Transverse colon (tissue), 4 donors: ENCODE data around the gene SPON2. TPM values are rescaled to one million over a fixed set of nuclear protein-coding genes. Genes with fewer than 3 reads are reported as not detected.

Source experiments
- DNase-seq: peaks from one replicate; pipeline ENCODE4 v3.0.0-alpha.2; 2019
- H3K27ac ChIP-seq, 4 donors: fragments of 200-600 bp; sonication (generic); 2 replicates each; pipeline ENCODE4 v1.5.1; 2016 to 2018; ENCODE audit warnings: inconsistent platforms in 4 of 4
- H3K27me3 ChIP-seq: fragments of 200-600 bp; sonication (generic); 2 replicates; pipeline ENCODE4 v1.5.1; 2017; ENCODE audit warnings: inconsistent platforms
- H3K36me3 ChIP-seq, 4 donors: fragments of 200-600 bp; sonication (generic); 2 replicates each; pipeline ENCODE4 v1.5.1; 2017 to 2019; ENCODE audit warnings: inconsistent platforms in 4 of 4
- H3K4me1 ChIP-seq, 4 donors: fragments of 200-600 bp; sonication (generic); 2 replicates each; pipeline ENCODE4 v1.5.1; 2017 to 2020; ENCODE audit warnings: inconsistent platforms in 4 of 4
- H3K4me3 ChIP-seq, 4 donors: fragments of 200-600 bp; sonication (generic); 1 replicate in 1 of 4; 2 replicates in 3 of 4; pipeline versions ENCODE4 v1.5.1 to v1.6.1; 2017 to 2019; ENCODE audit warnings: inconsistent platforms in 4 of 4
- H3K9me3 ChIP-seq, 2 donors: fragments of 200-600 bp; sonication (generic); 2 replicates each; pipeline ENCODE4 v1.5.1; 2017 to 2019; ENCODE audit warnings: inconsistent platforms in 2 of 2
- EP300 ChIP-seq: sonication (generic); formaldehyde crosslinking; IDR thresholded peaks from one replicate; pipeline ENCODE4 v1.6.1; 2017; ENCODE audit warnings: antibody characterized with exemption, low read depth
- POLR2A ChIP-seq: fragments of 450-650 bp; IDR thresholded peaks from one replicate; pipeline ENCODE4 v1.6.1; 2016; ENCODE audit warnings: antibody characterized with exemption, mild to moderate bottlenecking, moderate library complexity
- POLR2AphosphoS5 ChIP-seq, 3 donors: sonication (generic); formaldehyde crosslinking; IDR thresholded peaks; one replicate each; pipeline ENCODE4 v1.6.1; 2016; ENCODE audit warnings: antibody characterized with exemption in 3 of 3
- WGBS, 2 donors: methylation state at CpG; one replicate each; pipeline ENCODE4 v1.1.5; 2018; ENCODE audit warnings: low coverage in 1 of 2; 5-methylcytosine and 5-hydroxymethylcytosine counted together
- in situ Hi-C, 4 donors: fragments of 200-750 bp; cut with MboI; loops; one replicate each; pipeline versions ENCODE4 v1.15.0 to v1.15.1; 2017; ENCODE audit warnings: low sequenced_read_pairs in 3 of 4, low pct_ligation_motif_present in 1 of 4, low pct_unique_long_range_greater_than_20kb in 1 of 4
- intact Hi-C: fragments of 100-400 bp; cut with DNase I; formaldehyde crosslinking; loops from one replicate; pipeline ENCODE4 v1.15.1; 2023; ENCODE audit warnings: low total_unique reads
- total RNA-seq, 4 donors: library from RNA; depleted of rRNA; stranded (reverse); fragments of >200 nt; gene quantifications; one replicate each; pipeline ENCODE4 v1.1.0, GENCODE V29; 2016
- TF ChIP-seq, protein P1 (sequence below), 5 experiments: fragments of 200-600 bp in 3 of 5; fragments of 450-650 bp in 2 of 5; sonication (generic) in 3 of 5; IDR thresholded peaks; 1 replicate in 2 of 5; 2 replicates in 3 of 5; pipeline ENCODE4 v1.5.1; 2016 to 2017; ENCODE audit warnings: antibody characterized with exemption in 5 of 5, inconsistent platforms in 3 of 5, mild to moderate bottlenecking in 2 of 5, moderate library complexity in 1 of 5

Gene SPON2
- total RNA-seq, 4 donors from 2014 or later = 45.4 to 127 (median 53.1) TPM

GRCh38 chr4:1207603-1208265 is 35.4 kb upstream of the SPON2 start:
- H3K4me3 ChIP-seq = no peak overlapping the region
- H3K36me3 ChIP-seq = peaks cover 0 to 2% (median 0%) of the 10 kb centered on the region in 4 donors
- H3K9me3 ChIP-seq = no peaks in the 10 kb centered on the region
- DNase-seq = peak; percentile 58
- intact Hi-C loops = no loop called here
- TF ChIP-seq POLR2A = no peak
- no peak for TF ChIP-seq EP300
- peak; percentile 23 to 40 (median 32) for TF ChIP-seq POLR2AphosphoS5 (IDR thresholded peaks at IDR 0.05)
- TF ChIP-seq, protein P1, sequence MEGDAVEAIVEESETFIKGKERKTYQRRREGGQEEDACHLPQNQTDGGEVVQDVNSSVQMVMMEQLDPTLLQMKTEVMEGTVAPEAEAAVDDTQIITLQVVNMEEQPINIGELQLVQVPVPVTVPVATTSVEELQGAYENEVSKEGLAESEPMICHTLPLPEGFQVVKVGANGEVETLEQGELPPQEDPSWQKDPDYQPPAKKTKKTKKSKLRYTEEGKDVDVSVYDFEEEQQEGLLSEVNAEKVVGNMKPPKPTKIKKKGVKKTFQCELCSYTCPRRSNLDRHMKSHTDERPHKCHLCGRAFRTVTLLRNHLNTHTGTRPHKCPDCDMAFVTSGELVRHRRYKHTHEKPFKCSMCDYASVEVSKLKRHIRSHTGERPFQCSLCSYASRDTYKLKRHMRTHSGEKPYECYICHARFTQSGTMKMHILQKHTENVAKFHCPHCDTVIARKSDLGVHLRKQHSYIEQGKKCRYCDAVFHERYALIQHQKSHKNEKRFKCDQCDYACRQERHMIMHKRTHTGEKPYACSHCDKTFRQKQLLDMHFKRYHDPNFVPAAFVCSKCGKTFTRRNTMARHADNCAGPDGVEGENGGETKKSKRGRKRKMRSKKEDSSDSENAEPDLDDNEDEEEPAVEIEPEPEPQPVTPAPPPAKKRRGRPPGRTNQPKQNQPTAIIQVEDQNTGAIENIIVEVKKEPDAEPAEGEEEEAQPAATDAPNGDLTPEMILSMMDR (IDR thresholded peaks at IDR 0.05) = no peak
- in situ Hi-C loops = no loop called here
- no peaks in the 10 kb centered on the region for H3K27me3 ChIP-seq
- WGBS, 2 donors = 72 to 95% methylated on average over 4 to 31 of the region's 31 CpGs
- peaks cover 46 to 86% (median 62%) of the 10 kb centered on the region in 4 donors for H3K4me1 ChIP-seq
- H3K27ac ChIP-seq = peak overlapping the region; percentile 75 to 87 (median 79)

DNA sequence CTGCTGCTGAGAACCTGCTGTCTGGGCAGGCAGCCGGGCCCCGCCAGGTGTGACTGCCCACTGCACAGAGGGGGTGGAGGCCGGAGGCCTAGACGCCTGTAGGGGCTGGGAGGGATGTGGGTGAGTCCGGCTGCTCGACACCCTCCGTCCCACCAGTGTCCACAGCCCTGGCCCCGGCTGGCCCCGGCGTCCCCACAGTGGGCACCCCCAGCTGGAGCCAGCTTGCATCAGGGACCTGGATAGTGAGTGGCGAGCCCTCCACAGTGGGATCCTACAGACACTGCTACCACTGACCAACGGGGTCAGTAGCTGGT is 34.7 kb upstream of the SPON2 start:
- H3K9me3 ChIP-seq = no peaks in the 10 kb centered on the region
- intact Hi-C loops (no loop called here), in situ Hi-C loops (no loop called here)
- TF ChIP-seq EP300 (no peak), POLR2AphosphoS5 (IDR thresholded peaks at IDR 0.05) (no peak)
- TF ChIP-seq, protein P1 (IDR thresholded peaks at IDR 0.05) = no peak
- peak overlapping the region in 3 of 4 donors; percentile 47 to 78 (median 75) for H3K27ac ChIP-seq
- H3K36me3 ChIP-seq = no peaks in the 10 kb centered on the region
- 76% methylated on average over 12 of the region's 12 CpGs; no CpG with 5 or more reads in 1 of the 2 donors for WGBS, 2 donors
- peaks cover 49 to 92% (median 65%) of the 10 kb centered on the region in 4 donors for H3K4me1 ChIP-seq
- no peak overlapping the region for H3K4me3 ChIP-seq
- DNase-seq = no peak
- no peaks in the 10 kb centered on the region for H3K27me3 ChIP-seq

- TF ChIP-seq, protein P1 (IDR thresholded peaks at IDR 0.05) = no peak
- TF ChIP-seq EP300 (no peak), POLR2AphosphoS5 (IDR thresholded peaks at IDR 0.05) (no peak), POLR2A (no peak)
- H3K27me3 ChIP-seq = no peaks in the 10 kb centered on the region
- H3K9me3 ChIP-seq = no peaks in the 10 kb centered on the region
- no peak overlapping the region for H3K4me3 ChIP-seq
- H3K4me1 ChIP-seq = peaks cover 46 to 94% (median 63%) of the 10 kb centered on the region in 4 donors
- intact Hi-C loops = no loop called here
- 77% methylated on average over 16 of the region's 21 CpGs; no CpG with 5 or more reads in 1 of the 2 donors for WGBS, 2 donors
- H3K36me3 ChIP-seq = no peaks in the 10 kb centered on the region
- peak; percentile 26 for DNase-seq
- in situ Hi-C loops = no loop called here
- peak overlapping the region in 3 of 4 donors; percentile 84 to 87 (median 86) for H3K27ac ChIP-seq
Measured at GRCh38 chr4:1206299-1207156, 34.1 kb upstream of the SPON2 start.

DNA sequence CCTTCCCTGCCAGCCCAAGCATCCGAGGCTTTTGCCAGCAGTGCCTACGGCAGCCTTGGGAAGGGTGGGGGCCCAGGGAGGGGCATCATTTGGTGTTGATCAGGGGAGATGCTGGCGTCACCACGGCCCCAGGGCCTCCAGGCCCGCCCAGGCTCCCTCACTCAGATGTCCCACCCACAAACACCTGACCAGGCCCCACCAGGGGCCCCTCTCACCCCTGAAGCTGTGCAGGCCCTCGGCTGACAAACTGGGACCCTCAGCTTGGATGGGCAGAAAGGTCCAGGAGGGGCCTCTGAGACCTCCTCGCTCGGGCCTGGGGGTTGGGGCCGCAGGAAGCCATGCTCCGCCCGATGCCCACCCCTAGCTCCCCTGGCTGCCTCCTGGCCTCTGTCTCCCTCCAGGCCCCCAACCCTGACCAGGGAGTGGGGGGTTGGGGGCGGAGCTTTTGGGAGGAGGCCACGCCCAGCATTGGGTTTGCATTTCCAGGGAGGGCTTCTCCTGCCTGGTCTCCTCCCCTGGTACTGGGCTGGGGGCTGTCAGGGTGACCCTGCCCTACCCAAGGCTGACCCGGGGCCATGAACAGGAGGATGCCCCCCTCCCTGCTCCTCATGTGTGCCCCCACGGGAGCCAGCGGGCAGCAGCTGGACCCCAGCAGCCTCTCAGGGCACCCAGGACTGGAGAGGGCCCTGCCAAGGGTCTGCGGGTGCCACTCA is 33.4 kb upstream of the SPON2 start:
- no peaks in the 10 kb centered on the region for H3K36me3 ChIP-seq
- peaks cover 51 to 94% (median 66%) of the 10 kb centered on the region in 4 donors for H3K4me1 ChIP-seq
- H3K27ac ChIP-seq = peak overlapping the region; percentile 62 to 87 (median 85)
- H3K27me3 ChIP-seq = no peaks in the 10 kb centered on the region
- DNase-seq = peak; percentile 13
- intact Hi-C loops = no loop called here
- H3K9me3 ChIP-seq = no peaks in the 10 kb centered on the region
- in situ Hi-C loops = no loop called here
- 83% methylated on average over 13 of the region's 17 CpGs; no CpG with 5 or more reads in 1 of the 2 donors for WGBS, 2 donors
- TF ChIP-seq, protein P1 (IDR thresholded peaks at IDR 0.05) = no peak
- no peak for TF ChIP-seq POLR2A
- no peak for TF ChIP-seq POLR2AphosphoS5 (IDR thresholded peaks at IDR 0.05)
- no peak for TF ChIP-seq EP300
- H3K4me3 ChIP-seq = no peak overlapping the region
